Measurements from ENCODE around the gene GPRIN3.
"Not testable (repeated sequence)": the region's sequence is repeated elsewhere in the genome, so short reads cannot be mapped to it uniquely, and the experiment has no call there.

The GPRIN3 gene

DNA sequence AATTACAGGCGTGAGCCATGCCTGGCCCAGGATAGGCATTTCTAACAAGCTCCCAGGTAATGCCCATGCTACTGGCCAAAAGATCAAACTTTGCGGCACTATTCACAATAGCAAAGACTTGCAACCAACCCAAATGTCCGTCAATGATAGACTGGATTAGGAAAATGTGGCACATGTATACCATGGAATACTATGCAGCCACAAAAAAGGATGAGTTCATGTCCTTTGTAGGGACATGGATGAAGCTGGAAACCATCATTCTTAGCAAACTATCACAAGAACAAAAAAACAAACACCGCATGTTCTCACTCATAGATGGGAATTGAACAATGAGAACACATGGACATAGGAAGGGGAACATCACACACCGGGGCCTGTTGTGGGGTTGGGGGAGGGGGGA, 1.6 kb upstream of the GPRIN3 start:
- DNase-seq = not testable (repeated sequence)

DNA sequence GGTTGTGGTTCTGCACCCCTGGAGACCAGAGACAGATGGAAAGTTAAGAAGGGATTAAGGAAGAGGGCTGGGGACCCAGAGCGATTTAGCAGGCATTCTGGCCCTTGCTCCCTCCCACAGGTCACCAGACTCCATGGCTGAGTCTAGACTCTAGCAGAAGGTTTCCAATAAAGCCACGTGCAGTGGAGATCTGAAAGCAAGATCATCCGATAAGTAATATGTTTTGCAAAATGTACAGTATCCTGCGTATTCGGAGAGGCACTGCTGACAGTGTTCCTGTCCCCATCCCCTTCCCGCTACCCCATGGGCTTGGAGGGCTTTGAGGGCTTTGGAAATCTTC, 531 bp upstream of the GPRIN3 start:
- DNase-seq = no peak

DNA sequence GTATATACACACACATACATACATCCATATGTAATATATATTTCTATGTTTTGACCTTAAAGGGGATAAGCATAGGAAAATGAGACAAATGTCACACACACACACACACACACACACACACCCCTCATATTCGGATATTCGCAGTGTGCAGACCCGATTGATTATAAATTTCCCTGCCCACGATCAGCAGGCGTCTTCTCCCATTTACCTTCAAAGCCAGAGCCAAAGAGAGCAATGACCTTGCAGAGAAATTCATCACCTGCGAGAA, 488 bp downstream of the GPRIN3 start:
- no peak for DNase-seq

DNA sequence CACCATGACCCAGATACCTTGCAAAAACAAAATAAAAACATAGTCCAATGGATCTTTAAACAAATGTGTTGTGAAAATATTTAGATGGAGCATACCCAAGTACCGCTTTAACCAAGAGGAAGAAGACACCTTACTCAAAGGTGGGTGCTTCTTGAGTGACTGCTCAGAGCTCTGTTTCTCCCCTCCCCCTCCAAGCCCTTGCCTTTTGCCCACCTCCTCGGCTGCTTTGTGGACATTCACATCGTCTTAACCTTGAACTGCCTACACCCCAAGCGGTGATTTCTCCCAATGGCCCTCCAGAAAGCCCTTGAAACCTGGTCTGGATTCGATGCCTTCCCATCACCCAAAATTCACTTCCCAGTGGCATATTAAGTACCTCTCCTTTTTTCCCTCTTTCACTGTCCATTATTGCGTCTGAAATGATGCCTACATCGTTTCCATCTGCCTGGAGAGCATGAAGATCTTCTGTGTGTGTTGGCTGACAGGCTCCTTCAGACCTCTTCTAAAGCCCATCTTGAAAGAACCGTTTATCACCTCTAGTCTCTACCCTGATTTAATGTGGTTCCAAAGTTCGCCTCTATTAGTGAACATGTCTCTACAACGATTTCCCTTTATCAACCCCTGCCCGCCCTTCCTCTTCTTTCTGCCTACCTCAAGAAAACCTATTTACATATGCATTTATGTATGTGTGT, 968 bp downstream of the GPRIN3 start:
- DNase-seq = no peak

DNA sequence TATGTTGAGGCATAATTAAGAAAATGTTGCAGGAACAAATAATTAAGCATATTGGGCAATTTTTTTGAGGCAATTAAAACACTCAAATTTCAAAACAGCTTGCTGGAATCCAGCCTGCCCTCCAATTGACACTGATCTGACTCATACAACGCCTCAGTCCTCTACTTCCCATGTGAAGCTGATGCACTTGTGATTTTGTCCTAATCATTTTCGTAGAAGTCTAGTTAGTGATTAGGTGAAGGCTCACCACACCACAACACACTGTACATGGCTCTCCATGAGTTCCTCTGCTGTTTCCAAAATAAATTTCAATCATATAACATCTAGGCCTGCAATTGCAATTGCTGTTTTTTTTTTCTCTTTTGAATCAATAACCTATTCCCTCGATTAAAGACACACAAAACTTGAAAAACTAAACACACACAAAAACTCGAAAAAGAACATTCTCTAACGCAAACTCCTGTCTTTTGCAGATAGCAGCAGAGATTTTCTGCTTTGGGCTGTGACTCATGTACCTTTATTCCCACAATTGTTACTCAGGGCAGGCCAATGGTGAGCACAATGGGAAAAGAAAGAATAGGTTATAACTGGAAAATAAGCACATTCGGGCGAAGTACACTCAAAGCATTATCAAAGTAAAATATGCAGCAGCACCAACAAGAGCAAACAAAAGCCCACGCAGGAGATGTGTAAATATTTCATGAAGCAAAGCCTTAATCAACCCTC, 1.7 kb downstream of the GPRIN3 start:
- peak; percentile 82 for DNase-seq

DNA sequence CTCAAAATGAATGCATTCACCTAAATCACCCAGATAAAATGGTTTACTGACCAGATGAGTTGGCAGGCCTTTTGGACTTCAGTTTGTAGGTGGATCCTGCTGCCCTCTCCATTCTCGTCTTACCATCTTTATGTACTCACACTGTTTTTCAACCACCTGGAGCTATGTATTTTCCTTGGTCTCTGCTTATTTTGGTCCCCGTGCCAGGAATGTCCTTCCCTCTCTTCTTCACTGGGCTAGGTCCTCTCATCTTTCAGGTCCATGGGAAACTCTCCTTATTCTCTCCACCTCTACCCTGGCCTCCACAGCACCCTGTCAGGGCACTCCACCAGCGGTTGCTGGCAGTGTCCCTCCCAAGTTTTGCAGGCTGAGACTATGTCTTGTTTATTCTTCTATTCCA, 2.6 kb downstream of the GPRIN3 start:
- DNase-seq = no peak

DNA sequence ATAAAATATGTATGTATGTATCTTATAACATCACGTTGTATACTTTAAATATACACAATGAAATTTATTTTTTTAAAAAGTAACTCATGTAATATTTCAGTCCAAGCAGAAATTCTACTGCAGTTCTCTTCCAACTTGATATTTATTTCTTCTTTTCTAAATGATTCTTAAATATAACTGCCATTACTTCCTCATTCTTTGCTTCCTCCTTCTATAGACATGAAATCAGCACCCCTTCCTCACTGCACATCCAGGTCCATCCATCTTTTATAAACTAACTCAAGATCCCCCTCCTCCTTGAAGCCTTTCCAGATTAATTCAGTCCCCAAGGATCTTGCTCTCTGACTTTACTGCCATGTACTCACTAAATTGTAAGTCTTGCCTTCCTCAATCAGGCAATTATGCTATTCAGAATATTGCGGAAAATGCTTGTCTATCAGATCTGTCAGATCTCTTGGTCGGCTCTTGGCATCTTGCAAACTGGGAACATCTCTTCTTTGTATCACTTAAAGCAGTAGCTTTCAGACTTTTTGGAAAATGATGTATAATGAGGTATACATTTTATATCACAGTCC, 3.7 kb downstream of the GPRIN3 start:
- DNase-seq = no peak

DNA sequence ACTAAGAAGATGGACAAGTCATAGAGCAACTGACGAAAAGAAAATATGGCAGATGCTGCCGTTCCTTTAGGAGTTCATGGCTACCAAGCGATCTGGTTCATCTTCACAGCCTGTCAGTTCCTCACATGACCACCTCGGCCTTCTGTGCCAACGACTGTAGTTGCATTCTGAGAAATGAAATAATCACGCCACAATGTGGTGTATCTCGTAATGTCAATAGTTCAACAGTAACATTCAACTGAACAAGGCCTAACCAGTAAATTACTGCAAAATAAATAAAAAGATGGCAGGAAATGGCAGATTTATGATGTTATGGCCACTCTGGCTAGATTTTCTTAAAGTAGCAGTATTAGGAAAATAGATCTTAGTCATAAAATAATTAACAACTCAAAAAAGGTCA, 4.4 kb downstream of the GPRIN3 start:
- peak; percentile 92 for DNase-seq

DNA sequence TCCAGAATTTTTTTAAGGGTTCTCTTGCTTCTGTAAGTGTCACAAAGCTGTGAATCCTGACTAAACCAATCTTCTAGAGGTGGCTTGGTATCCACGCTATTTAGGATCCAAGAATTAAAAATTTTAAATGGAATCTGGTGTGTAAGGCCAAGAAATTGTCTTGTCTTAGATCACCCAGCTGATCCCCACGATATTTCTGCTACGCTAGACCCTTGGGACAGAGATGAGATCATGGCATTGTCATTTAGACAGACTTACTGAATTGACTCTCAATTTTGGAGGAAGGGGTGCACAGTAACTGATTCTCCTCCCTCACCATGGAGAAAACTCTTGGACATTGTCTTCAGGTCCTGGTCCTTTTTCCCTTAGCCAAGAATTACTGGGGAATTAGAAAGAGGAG, 5.7 kb downstream of the GPRIN3 start:
- no peak for DNase-seq

DNA sequence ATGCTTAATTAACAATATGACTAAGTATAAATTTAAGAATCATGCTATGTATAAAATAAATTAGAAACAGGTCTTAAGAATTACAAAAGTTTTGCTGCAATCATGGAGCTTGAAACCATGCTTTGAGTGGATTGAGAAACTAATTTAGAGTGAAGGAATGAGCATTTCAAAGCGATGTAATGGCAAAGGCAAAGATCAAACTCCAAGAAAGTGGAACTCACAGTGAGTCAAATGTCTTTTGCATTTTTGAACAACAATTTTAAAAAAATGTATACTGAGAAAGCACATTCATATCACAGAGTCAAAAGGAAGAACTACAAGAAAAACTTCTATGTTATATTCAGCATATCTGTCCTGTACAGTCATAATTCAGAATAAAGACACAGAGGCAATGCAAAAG, 6.6 kb downstream of the GPRIN3 start:
- DNase-seq = no peak

DNA sequence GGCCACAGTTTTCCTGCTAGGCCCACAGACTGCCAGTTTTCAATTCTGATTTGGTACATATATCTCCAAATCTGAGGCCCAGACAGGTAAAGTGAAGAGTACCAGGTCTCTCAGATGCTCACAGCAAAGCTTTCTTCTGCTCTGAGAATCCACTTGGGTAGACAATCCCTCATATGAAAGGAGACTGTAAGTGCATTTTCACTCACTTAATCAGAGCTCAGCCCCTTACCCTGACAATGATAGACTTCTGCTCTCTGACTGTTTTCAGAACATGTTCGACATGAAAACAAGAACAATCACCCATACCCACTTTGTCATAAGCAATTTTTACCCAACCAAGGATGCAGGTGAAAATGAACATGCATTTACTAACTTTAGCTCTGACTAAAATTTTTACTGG, 7.1 kb downstream of the GPRIN3 start:
- DNase-seq = peak; percentile 56

DNA sequence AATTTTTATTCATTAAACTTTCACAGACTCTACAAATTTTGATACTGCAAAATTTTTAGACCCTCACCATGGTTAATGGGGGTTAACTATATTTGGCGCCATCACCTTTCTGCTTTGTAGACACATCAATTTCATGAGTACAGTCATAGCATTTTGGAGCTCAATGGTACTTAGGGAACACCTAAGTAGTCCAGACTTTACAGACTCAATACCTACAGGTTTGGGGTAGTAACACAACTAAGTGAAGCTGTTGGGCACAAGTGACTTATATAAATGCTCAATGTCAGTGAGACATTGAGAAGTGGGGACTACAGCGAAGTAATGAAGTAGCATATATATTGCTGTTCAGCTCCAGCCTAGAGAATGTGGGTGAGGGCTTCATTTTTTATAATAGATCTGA, 7.5 kb downstream of the GPRIN3 start:
- no peak for DNase-seq

DNA sequence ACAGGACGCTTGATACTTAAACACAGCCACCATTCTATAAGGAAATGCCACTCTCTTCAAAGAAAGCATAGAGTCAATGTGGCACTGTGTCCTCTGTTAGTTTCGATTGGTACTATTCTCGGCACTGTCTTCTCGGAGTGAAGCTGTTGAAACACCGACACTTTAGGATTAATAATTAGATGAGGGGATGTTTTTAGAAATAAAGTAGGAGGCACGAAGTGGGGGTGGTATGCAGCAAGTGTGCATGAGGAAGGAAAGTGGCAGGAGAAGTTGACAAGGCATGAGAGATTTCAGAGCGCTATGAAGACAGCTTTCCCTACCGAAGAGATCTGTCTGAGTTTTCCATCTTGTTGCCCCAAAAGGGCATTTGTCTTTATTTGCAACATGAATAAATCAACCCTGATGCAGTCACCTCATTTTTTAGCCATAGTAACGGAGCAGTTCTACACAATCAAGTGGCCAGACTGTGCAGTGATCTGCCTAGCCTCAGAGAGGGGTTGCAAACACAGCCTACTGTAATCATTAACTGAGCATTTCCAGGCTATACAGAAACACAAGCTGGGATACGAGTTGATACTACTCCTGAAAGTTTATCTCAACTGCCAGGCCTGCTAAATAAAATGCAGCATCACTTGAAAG, 8.3 kb downstream of the GPRIN3 start:
- DNase-seq = peak; percentile 57

DNA sequence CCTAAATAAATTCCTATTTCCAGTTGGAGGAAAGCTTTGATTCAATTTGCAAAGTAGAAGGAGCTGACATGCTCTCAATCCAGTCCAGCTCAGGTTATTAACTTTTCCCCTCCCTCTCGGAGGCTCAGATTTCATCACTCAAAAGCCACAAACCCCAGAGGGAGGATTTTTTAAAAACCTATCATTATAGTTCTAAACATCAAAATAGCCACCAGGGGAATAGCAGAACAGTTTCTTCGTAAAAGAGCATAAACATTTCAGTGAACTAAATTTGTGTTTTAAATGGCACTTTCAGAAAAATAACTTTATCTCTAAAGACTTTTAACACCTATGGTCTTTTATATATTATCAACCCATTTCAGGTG, 8.8 kb downstream of the GPRIN3 start:
- DNase-seq = peak; percentile 77

DNA sequence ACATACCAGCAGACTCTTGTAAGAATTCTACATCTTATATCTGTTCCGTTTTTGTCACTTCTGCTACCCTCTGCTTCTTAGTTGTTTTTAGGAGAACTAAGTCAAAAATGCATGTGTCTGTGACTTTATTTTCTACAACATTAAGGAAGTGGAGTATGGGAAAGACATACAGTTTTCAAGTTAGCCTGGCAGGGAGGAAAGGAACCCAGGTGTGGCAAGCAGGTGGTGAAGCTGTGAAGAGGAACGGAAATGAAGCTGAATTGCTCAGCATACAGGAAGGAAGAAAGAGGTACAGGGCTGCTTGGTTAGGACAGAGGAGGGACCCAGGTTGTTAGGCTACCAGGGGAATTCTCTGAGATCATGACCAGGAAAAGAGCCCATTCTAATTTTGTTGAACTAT, 9.4 kb downstream of the GPRIN3 start:
- peak; percentile 80 for DNase-seq

DNA sequence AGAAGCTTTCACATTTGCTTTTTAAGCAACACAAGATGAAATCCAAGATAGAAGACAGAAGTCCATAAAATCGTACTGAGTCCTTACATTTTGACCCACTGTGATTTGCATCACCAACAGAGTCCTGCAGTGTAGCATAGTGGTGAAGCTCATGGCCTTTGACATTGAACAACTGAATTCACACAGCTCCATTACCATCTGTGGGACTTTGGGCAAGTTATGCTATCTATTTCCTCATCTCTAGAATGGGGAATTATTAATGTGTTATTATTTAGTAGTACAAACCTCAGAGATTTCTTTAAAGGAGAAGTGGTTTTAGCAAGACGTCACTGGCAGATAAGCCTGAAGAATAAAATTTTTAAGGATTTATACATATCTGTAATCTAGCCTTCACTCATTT, 10.7 kb downstream of the GPRIN3 start:
- DNase-seq = no peak

DNA sequence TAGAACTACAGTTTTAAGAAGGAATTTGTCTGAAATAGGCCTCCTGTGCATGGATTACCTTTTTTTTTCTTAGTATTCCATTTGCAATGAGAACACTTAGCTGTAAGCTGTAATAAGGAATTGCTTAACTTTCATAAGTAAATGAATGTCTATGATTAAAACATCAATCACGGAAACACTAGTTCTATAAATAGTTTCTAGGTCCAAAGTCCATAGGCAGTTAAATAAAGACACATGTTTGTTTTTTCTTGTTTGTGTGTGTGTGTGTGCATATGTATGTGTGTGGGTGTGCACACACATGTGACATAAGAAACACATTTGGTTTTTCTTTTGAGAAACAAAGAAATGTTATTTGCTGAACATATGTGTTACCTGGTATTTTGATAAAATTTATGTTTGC, 11.2 kb downstream of the GPRIN3 start:
- no peak for DNase-seq

DNA sequence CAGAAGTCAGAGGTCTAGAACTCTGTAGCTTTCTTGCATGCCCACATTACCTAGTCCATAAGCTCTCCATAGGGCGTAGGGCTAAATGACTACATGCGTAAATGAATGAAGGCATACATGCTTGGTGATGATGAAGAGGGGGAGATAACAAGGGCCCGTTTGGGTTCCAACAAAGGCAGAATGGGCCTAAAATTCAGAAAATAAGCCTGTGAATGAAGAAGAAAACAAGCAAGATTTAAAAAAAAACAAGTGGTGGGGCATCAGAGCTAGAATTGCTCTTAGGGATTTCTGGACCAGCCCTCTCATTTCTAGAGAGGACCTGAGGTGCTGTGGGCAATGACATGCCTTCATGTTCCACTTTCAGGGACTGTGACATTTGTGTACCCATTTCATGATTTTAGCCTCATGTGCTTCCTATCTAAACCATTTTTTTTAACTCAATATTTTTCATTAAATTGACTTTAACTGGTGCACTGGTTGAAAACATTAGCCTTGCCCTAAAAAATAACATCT, 12.1 kb downstream of the GPRIN3 start:
- peak; percentile 86 for DNase-seq

DNA sequence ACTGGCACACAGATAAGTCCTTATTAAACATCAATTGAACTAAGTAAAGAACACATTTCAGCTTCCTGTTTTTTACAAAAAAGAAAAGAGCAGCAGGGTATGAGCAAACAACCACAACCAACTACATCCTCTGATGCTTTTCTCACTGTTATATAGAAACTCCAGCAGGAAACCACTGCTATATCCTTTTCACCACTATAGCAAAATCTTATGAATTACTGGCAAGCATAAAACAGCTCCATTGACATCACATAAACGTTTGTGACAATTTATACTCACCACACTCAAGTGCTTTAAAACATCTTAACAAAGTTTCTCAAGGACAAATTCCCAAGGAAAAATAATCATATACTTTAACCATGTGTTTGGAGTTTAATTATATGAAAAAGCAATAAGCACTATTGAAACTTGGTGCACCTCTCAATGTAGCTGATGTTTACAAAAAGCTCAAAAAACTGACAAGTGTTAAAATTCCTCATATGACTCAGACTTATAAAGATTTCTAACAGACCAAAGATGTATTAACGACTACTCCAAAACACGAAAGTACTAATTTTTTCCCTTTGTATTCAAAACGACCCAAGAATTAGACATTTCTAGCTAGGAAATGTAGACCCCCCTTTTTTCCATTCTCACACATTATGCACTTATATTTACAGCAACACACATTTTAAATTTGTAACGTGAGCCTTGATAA, 12.9 kb downstream of the GPRIN3 start:
- DNase-seq = peak; percentile 89

DNA sequence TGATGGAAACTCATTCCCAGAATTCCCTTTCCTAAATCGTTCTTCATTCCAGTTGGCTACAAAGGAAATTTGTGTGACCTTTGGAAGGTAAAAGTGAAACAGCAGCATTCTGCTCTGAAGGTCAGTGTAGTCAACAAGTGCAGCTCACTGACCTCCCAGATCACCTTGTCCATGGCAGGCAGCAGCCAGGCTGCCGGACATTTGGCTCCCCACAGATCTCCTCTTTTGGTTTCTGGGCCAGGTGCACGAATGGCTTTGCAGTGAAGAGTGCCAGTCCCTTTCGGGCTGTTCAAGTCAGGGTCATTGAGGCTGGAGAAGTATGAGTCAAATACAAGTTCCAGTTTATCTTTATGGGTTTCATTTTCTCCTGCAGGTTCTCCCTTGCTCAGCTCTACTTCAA, 14.3 kb downstream of the GPRIN3 start:
- peak; percentile 56 for DNase-seq

DNA sequence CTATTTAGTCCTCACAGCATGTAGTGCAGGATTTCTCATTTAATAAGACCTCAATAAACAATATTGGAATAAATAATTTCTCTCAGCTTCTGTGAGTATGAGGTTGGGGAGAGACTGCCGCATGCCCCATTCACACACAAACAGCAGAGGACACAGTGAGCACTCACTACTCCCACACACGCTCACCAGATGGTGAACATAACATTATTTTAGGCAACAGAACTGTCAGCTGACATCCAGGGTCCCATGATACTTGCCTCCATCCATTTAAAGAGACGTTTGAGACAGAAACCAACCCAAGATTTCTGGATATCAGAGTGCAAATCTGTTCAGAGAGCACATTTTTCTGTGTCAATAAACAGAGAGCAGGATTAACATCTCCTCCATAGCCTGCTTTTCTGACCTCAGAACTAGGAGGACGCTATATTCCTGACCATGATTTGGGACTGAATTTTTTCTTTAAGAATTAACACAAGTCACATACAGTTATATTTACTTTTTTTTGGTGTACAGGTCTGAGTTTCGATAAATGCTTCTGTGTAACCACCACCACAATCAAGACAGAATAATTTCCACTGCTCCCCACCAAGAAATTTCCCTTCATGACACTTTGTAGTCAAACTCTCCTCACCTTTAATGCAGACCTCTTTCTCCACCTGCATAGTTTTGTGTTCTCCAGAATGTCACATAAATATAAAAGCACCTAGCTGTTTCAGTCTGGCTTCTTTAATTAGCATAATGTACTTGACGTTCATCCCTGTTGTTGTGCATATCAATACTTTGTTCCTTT, 16.7 kb downstream of the GPRIN3 start:
- no peak for DNase-seq

DNA sequence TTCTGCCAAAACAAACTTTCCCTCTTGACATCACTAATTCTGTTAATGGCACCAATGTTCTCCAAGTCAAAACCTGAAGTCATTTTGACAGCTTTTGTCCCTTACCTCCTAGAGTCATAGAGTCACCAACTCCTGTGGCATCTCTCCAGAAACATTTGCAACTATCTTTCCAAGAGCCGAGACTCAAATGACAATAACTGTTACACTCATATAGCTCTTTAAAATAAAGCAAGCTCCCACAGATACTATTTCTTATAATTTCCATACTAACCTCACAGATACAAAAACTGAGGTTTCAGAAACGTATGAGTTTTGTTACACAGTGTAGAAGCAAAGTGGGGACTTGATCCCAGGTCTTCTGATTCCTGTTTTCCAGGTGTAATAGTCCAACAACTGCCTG, 18.3 kb downstream of the GPRIN3 start:
- DNase-seq = no peak

DNA sequence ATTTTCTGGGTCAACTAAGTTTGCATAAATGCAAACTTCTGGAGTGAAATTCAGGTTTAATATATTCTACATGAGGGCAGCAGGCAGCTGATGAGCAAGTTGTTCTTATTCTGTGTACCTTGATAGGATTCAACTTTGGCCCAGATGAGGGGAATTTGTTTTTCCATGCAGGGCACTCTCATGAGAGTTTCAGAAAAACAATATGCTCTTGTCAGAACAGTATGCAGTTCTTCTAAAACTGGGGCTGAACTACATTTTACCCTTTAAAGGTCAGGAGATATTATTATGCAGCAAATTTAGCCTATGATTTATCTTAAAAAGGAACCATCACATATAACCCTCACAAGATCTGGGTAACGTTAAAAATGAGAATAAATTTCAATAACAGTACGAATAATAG, 19.2 kb downstream of the GPRIN3 start:
- no peak for DNase-seq

Measured in activated CD4-positive, alpha-beta T cell treated with anti-CD3 and anti-CD28 coated beads, Interleukin-2, amount 50 U/mL, for 16 hours (primary cell).